ENCODE results near the gene EIF4G3.
"Not testable (repeated sequence)": the region's sequence is repeated elsewhere in the genome, so short reads cannot be mapped to it uniquely, and the experiment has no call there.

EIF4G3 gene

GRCh38 chr1:21216835-21217811, 40.4 kb upstream of the EIF4G3 start:
- no peak overlapping the region for H3K27ac Mint-ChIP-seq
- H3K9me3 Mint-ChIP-seq = no peaks in the 10 kb centered on the region
- no peak overlapping the region for H3K4me3 Mint-ChIP-seq
- H3K36me3 Mint-ChIP-seq (ENCODE audit: low read depth) = peaks cover 4% of the 10 kb centered on the region
- H3K27me3 Mint-ChIP-seq (ENCODE audit: low read depth) = no peaks in the 10 kb centered on the region
- no peaks in the 10 kb centered on the region for H3K4me1 Mint-ChIP-seq
- TF ChIP-seq, protein P1, sequence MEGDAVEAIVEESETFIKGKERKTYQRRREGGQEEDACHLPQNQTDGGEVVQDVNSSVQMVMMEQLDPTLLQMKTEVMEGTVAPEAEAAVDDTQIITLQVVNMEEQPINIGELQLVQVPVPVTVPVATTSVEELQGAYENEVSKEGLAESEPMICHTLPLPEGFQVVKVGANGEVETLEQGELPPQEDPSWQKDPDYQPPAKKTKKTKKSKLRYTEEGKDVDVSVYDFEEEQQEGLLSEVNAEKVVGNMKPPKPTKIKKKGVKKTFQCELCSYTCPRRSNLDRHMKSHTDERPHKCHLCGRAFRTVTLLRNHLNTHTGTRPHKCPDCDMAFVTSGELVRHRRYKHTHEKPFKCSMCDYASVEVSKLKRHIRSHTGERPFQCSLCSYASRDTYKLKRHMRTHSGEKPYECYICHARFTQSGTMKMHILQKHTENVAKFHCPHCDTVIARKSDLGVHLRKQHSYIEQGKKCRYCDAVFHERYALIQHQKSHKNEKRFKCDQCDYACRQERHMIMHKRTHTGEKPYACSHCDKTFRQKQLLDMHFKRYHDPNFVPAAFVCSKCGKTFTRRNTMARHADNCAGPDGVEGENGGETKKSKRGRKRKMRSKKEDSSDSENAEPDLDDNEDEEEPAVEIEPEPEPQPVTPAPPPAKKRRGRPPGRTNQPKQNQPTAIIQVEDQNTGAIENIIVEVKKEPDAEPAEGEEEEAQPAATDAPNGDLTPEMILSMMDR (IDR thresholded peaks at IDR 0.05; ENCODE audit: unreplicated experiment in 3 of 3) = peak; percentile 51 to 55 (median 54)

- TF ChIP-seq, protein P1 (IDR thresholded peaks at IDR 0.05; ENCODE audit: unreplicated experiment in 3 of 3) = no peak
- Mint-ChIP-seq H3K27ac (no peak overlapping the region), H3K27me3 (ENCODE audit: low read depth) (peaks cover 4% of the 10 kb centered on the region), H3K36me3 (ENCODE audit: low read depth) (no peaks in the 10 kb centered on the region), H3K9me3 (no peaks in the 10 kb centered on the region), H3K4me1 (no peaks in the 10 kb centered on the region), H3K4me3 (no peak overlapping the region)
Measured at GRCh38 chr1:21212126-21212525, 35.4 kb upstream of the EIF4G3 start.

GRCh38 chr1:21208137-21208700, 31.5 kb upstream of the EIF4G3 start:
- H3K4me3 Mint-ChIP-seq; H3K27me3 Mint-ChIP-seq (ENCODE audit: low read depth); H3K9me3 Mint-ChIP-seq; H3K36me3 Mint-ChIP-seq (ENCODE audit: low read depth); H3K4me1 Mint-ChIP-seq; H3K27ac Mint-ChIP-seq: not testable (repeated sequence)

DNA sequence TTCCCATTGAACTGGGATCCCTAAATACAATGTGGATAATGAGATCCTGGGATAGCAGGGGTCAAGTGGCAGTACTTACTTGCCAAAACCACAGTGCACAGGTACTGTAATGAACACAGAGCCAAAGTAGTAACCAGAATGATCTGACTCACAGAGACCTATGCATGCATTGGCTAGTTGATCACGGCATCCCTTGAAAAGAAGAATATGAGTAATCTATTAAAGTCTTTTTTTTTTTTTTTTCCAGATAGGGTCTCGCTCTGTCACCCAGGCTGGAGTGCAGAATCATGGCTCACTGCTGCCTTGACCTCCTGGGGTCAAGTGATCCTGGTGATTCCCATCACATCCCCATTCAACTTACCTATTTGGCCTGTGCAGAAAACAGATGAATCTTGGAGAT, 29.4 kb upstream of the EIF4G3 start:
- TF ChIP-seq, protein P1 (IDR thresholded peaks at IDR 0.05; ENCODE audit: unreplicated experiment in 3 of 3) = no peak
- H3K27ac Mint-ChIP-seq = no peak overlapping the region
- no peaks in the 10 kb centered on the region for H3K4me1 Mint-ChIP-seq

DNA sequence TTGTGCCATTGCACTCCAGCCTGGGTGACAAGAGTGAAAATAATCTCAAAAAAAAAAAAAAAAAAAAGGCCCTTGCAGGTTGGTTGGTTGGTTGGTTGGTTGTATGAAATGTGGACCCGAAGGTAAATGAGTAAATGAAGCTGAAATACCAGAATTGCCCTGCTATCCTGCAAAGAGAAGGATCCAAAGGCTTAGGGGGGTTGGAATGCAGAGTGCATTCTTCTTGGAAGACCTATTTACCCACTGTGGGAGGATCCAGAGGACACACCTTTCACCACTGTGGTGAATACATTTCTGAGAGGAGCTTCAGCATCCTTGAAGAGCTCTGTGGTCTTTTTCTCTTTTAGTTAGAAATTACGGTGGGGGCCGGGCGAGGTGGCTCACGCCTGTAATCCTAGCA, 28.7 kb upstream of the EIF4G3 start:
- no peaks in the 10 kb centered on the region for H3K36me3 Mint-ChIP-seq (ENCODE audit: low read depth)
- no peak overlapping the region for H3K4me3 Mint-ChIP-seq
- H3K27me3 Mint-ChIP-seq (ENCODE audit: low read depth) = peaks cover 2% of the 10 kb centered on the region
- no peaks in the 10 kb centered on the region for H3K4me1 Mint-ChIP-seq
- TF ChIP-seq, protein P1 (IDR thresholded peaks at IDR 0.05; ENCODE audit: unreplicated experiment in 3 of 3) = no peak
- no peaks in the 10 kb centered on the region for H3K9me3 Mint-ChIP-seq
- H3K27ac Mint-ChIP-seq = no peak overlapping the region

More for the DNA sequence above, 29.4 kb upstream of the EIF4G3 start:
- H3K36me3 Mint-ChIP-seq (ENCODE audit: low read depth) = no peaks in the 10 kb centered on the region
- H3K4me3 Mint-ChIP-seq = no peak overlapping the region
- H3K27me3 Mint-ChIP-seq (ENCODE audit: low read depth) = peaks cover 4% of the 10 kb centered on the region
- no peaks in the 10 kb centered on the region for H3K9me3 Mint-ChIP-seq

- Mint-ChIP-seq H3K27me3 (ENCODE audit: low read depth) (peaks cover 6% of the 10 kb centered on the region), H3K9me3 (no peaks in the 10 kb centered on the region), H3K4me1 (no peaks in the 10 kb centered on the region), H3K36me3 (ENCODE audit: low read depth) (no peaks in the 10 kb centered on the region), H3K27ac (no peak overlapping the region), H3K4me3 (no peak overlapping the region)
- TF ChIP-seq, protein P1 (IDR thresholded peaks at IDR 0.05; ENCODE audit: unreplicated experiment in 3 of 3) = no peak
Measured at GRCh38 chr1:21201650-21202049, 25.0 kb upstream of the EIF4G3 start.

- H3K4me1 Mint-ChIP-seq; H3K36me3 Mint-ChIP-seq (ENCODE audit: low read depth): not testable (repeated sequence)
Measured at GRCh38 chr1:21201238-21201637, 24.5 kb upstream of the EIF4G3 start.

More at GRCh38 chr1:21201238-21201637, 24.5 kb upstream of the EIF4G3 start:
- not testable (repeated sequence) for H3K9me3 Mint-ChIP-seq; H3K27ac Mint-ChIP-seq; H3K4me3 Mint-ChIP-seq; H3K27me3 Mint-ChIP-seq (ENCODE audit: low read depth)

All from nephron (organoid).